ENCODE results near the gene ZNF197. TPM values are rescaled to one million over a fixed set of nuclear protein-coding genes. Genes with fewer than 3 reads are reported as not detected.
"Not testable (repeated sequence)": the region's sequence is repeated elsewhere in the genome, so short reads cannot be mapped to it uniquely, and the experiment has no call there.

Gene ZNF197
- total RNA-seq (2022) (15.6 and 15.8 TPM in 2 replicates), Bru-seq, nascent RNA (percentile 87 among the genes with signal in this experiment), BruChase-seq, experiment 1, labeled RNA remaining after a 6-hour chase (percentile 86 among the genes with signal in this experiment), BruChase-seq, experiment 2, labeled RNA remaining after a 2-hour chase (percentile 91 among the genes with signal in this experiment)
- long read RNA-seq, full-length matches to known transcripts: 10 of 32 reads
- long read RNA-seq, partial matches to known transcripts: 0 of 32 reads
- long read RNA-seq, other reads (novel, unspliced or antisense): 22 of 32 reads

GRCh38 chr3:44624749-44625480 is at the start of gene ZNF197:
Gene ZNF197, plus strand, starts transcription at chr3:44625036. Its CDS starts 4,119 bp downstream, at chr3:44629155.
- peak; percentile 91 for DNase-seq (ENCODE audit: unreplicated experiment)
- Mint-ChIP-seq H3K4me1 (ENCODE audit: insufficient read depth, unreplicated experiment) (peaks cover 16% of the 10 kb centered on the region), H3K4me3 (ENCODE audit: unreplicated experiment) (peak within 1 kb of the TSS; percentile 85), H3K9me3 (ENCODE audit: unreplicated experiment) (no peaks in the 10 kb centered on the region), H3K36me3 (ENCODE audit: insufficient read depth, unreplicated experiment) (peaks cover 20% of the 10 kb centered on the region), H3K27me3 (ENCODE audit: insufficient read depth, unreplicated experiment) (no peaks in the 10 kb centered on the region), H3K27ac (ENCODE audit: low read depth, unreplicated experiment) (peak within 1 kb of the TSS; percentile 80)
- BruUV-seq (replicated peaks): no TSS peak
- TF ChIP-seq CTCF (IDR thresholded peaks at IDR 0.05; ENCODE audit: unreplicated experiment): no peak
- ChIA-PET CTCF (interaction anchor here (0.7 to 1.6 kb wide), 7 partner anchors 10 to 1198 kb away, joined by 3 to 6 read pairs (median 3); partner anchors contain the start of gene ZNF35), POLR2A (interaction anchor here (0.7 to 4.2 kb wide), 24 partner anchors 9 to 387 kb away, joined by 3 to 92 read pairs (median 4); partner anchors contain the start of genes EXOSC7, KIAA1143, KIF15 and TCAIM)
- intact Hi-C loops (cut with micrococcal nuclease): loop anchor here (1.0 to 10.0 kb wide), 4 partner anchors 23 to 289 kb away; partner anchors contain the start of genes KIAA1143, KIF15, ZNF35 and ZNF445

- H3K4me3 Mint-ChIP-seq (ENCODE audit: unreplicated experiment): no peak overlapping the region
- H3K27me3 Mint-ChIP-seq (ENCODE audit: insufficient read depth, unreplicated experiment): no peaks in the 10 kb centered on the region
- intact Hi-C loops (cut with micrococcal nuclease): no loop called here
- no peaks in the 10 kb centered on the region for H3K4me1 Mint-ChIP-seq (ENCODE audit: insufficient read depth, unreplicated experiment)
- no peak overlapping the region for H3K27ac Mint-ChIP-seq (ENCODE audit: low read depth, unreplicated experiment)
- H3K9me3 Mint-ChIP-seq (ENCODE audit: unreplicated experiment): peaks cover 28% of the 10 kb centered on the region
- CTCF ChIA-PET: interaction anchor here (0.6 kb wide), 1 partner anchor 347 kb away, joined by 3 read pairs; no protein-coding TSS in a partner anchor
- POLR2A ChIA-PET: no interaction called here
- no peaks in the 10 kb centered on the region for H3K36me3 Mint-ChIP-seq (ENCODE audit: insufficient read depth, unreplicated experiment)
- no TSS peak for BruUV-seq (replicated peaks)
- no peak for DNase-seq (ENCODE audit: unreplicated experiment)
- TF ChIP-seq CTCF (IDR thresholded peaks at IDR 0.05; ENCODE audit: unreplicated experiment): no peak
These were observed 48.2 kb upstream of the ZNF197 start for GRCh38 chr3:44576613-44577012.

- BruUV-seq (replicated peaks); H3K27me3 Mint-ChIP-seq (ENCODE audit: insufficient read depth, unreplicated experiment); DNase-seq (ENCODE audit: unreplicated experiment); H3K27ac Mint-ChIP-seq (ENCODE audit: low read depth, unreplicated experiment); H3K36me3 Mint-ChIP-seq (ENCODE audit: insufficient read depth, unreplicated experiment); intact Hi-C loops (cut with micrococcal nuclease); H3K4me3 Mint-ChIP-seq (ENCODE audit: unreplicated experiment); H3K4me1 Mint-ChIP-seq (ENCODE audit: insufficient read depth, unreplicated experiment): not testable (repeated sequence)
- CTCF ChIA-PET: interaction anchor here (0.6 kb wide), 1 partner anchor 412 kb away, joined by 3 read pairs; no protein-coding TSS in a partner anchor
- peaks cover 20% of the 10 kb centered on the region for H3K9me3 Mint-ChIP-seq (ENCODE audit: unreplicated experiment)
- POLR2A ChIA-PET: interaction anchor here (0.7 kb wide), 1 partner anchor 9 kb away, joined by 3 read pairs; no protein-coding TSS in a partner anchor
These were observed 47.4 kb upstream of the ZNF197 start for GRCh38 chr3:44577354-44577952.

GRCh38 chr3:44578316-44578715 is 46.5 kb upstream of the ZNF197 start:
- peaks cover 15% of the 10 kb centered on the region for H3K9me3 Mint-ChIP-seq (ENCODE audit: unreplicated experiment)
- CTCF ChIA-PET; intact Hi-C loops (cut with micrococcal nuclease); BruUV-seq (replicated peaks); H3K4me1 Mint-ChIP-seq (ENCODE audit: insufficient read depth, unreplicated experiment); DNase-seq (ENCODE audit: unreplicated experiment); H3K4me3 Mint-ChIP-seq (ENCODE audit: unreplicated experiment); H3K36me3 Mint-ChIP-seq (ENCODE audit: insufficient read depth, unreplicated experiment); H3K27me3 Mint-ChIP-seq (ENCODE audit: insufficient read depth, unreplicated experiment); H3K27ac Mint-ChIP-seq (ENCODE audit: low read depth, unreplicated experiment): not testable (repeated sequence)
- POLR2A ChIA-PET: interaction anchor here (0.7 kb wide), 1 partner anchor 8 kb away, joined by 3 read pairs; no protein-coding TSS in a partner anchor

- H3K4me1 Mint-ChIP-seq (ENCODE audit: insufficient read depth, unreplicated experiment); H3K27ac Mint-ChIP-seq (ENCODE audit: low read depth, unreplicated experiment); POLR2A ChIA-PET; BruUV-seq (replicated peaks); H3K4me3 Mint-ChIP-seq (ENCODE audit: unreplicated experiment); H3K27me3 Mint-ChIP-seq (ENCODE audit: insufficient read depth, unreplicated experiment); CTCF ChIA-PET; intact Hi-C loops (cut with micrococcal nuclease); DNase-seq (ENCODE audit: unreplicated experiment); H3K36me3 Mint-ChIP-seq (ENCODE audit: insufficient read depth, unreplicated experiment): not testable (repeated sequence)
- peaks cover 13% of the 10 kb centered on the region for H3K9me3 Mint-ChIP-seq (ENCODE audit: unreplicated experiment)
These were observed 45.8 kb upstream of the ZNF197 start for GRCh38 chr3:44578924-44579515.

GRCh38 chr3:44579749-44580148 is 45.1 kb upstream of the ZNF197 start:
- peaks cover 13% of the 10 kb centered on the region for H3K9me3 Mint-ChIP-seq (ENCODE audit: unreplicated experiment)
- H3K36me3 Mint-ChIP-seq (ENCODE audit: insufficient read depth, unreplicated experiment); POLR2A ChIA-PET; H3K27me3 Mint-ChIP-seq (ENCODE audit: insufficient read depth, unreplicated experiment); H3K27ac Mint-ChIP-seq (ENCODE audit: low read depth, unreplicated experiment); BruUV-seq (replicated peaks); H3K4me1 Mint-ChIP-seq (ENCODE audit: insufficient read depth, unreplicated experiment); intact Hi-C loops (cut with micrococcal nuclease); H3K4me3 Mint-ChIP-seq (ENCODE audit: unreplicated experiment); CTCF ChIA-PET; DNase-seq (ENCODE audit: unreplicated experiment): not testable (repeated sequence)

- DNase-seq (ENCODE audit: unreplicated experiment); POLR2A ChIA-PET; intact Hi-C loops (cut with micrococcal nuclease); H3K27me3 Mint-ChIP-seq (ENCODE audit: insufficient read depth, unreplicated experiment); H3K4me1 Mint-ChIP-seq (ENCODE audit: insufficient read depth, unreplicated experiment); BruUV-seq (replicated peaks); H3K27ac Mint-ChIP-seq (ENCODE audit: low read depth, unreplicated experiment); H3K4me3 Mint-ChIP-seq (ENCODE audit: unreplicated experiment); H3K36me3 Mint-ChIP-seq (ENCODE audit: insufficient read depth, unreplicated experiment): not testable (repeated sequence)
- CTCF ChIA-PET: interaction anchor here (1.0 kb wide), 1 partner anchor 10 kb away, joined by 3 read pairs; no protein-coding TSS in a partner anchor
- H3K9me3 Mint-ChIP-seq (ENCODE audit: unreplicated experiment): peaks cover 13% of the 10 kb centered on the region
These were observed 43.9 kb upstream of the ZNF197 start for GRCh38 chr3:44580971-44581370.
